SK-N-SH treated with all-trans-retinoic acid at 6 μM for 48 hours (cell line): Measurements from ENCODE around the gene SLC35F5.

Experiments used
- ATAC-seq: fragments of 200-7000 bp; cut with Tn5 transposase; 3 replicates; pipeline ENCODE4 v1.9.1; 2020; ENCODE audit warnings: mild to moderate bottlenecking, moderate library complexity
- ARNTL ChIP-seq: fragments of 450-650 bp; formaldehyde crosslinking; IDR thresholded peaks from 2 replicates; pipeline ENCODE4 v1.5.0; 2020; ENCODE audit warnings: low read depth, mild to moderate bottlenecking, moderate library complexity, borderline replicate concordance
- BACH2 ChIP-seq: fragments of 250-450 bp; sonication (Bioruptor Pico); IDR thresholded peaks from 2 replicates; pipeline ENCODE4 v1.9.0; 2021; ENCODE audit warnings: mild to moderate bottlenecking, borderline replicate concordance
- CREB5 ChIP-seq: fragments of 250-450 bp; sonication (Bioruptor Pico); IDR thresholded peaks from 2 replicates; pipeline ENCODE4 v1.5.1; 2020; ENCODE audit warnings: low read depth, mild to moderate bottlenecking, moderate library complexity
- CSDC2 ChIP-seq: fragments of 250-450 bp; sonication (Bioruptor Pico); IDR thresholded peaks from 2 replicates; pipeline ENCODE4 v1.5.0; 2020; ENCODE audit warnings: mild to moderate bottlenecking, moderate library complexity
- ESRRG ChIP-seq: fragments of 250-450 bp; sonication (Bioruptor Pico); IDR thresholded peaks from 2 replicates; pipeline ENCODE4 v1.6.1; 2021; ENCODE audit warnings: mild to moderate bottlenecking
- GLIS3 ChIP-seq: fragments of 250-450 bp; sonication (Bioruptor Pico); IDR thresholded peaks from 2 replicates; pipeline ENCODE4 v1.5.0; 2020; ENCODE audit warnings: mild to moderate bottlenecking, moderate library complexity
- ISL1 ChIP-seq: fragments of 250-450 bp; sonication (Bioruptor Pico); IDR thresholded peaks from 2 replicates; pipeline ENCODE4 v2.1.2; 2022; ENCODE audit warnings: mild to moderate bottlenecking, moderate library complexity
- OSR1 ChIP-seq: fragments of 250-450 bp; sonication (Bioruptor Pico); IDR thresholded peaks from 2 replicates; pipeline ENCODE4 v1.8.0; 2022; ENCODE audit warnings: moderate library complexity, mild to moderate bottlenecking, inconsistent platforms
- POU6F1 ChIP-seq: fragments of 250-450 bp; sonication (Bioruptor Pico); IDR thresholded peaks from 2 replicates; pipeline ENCODE4 v1.8.0; 2021; ENCODE audit warnings: low read depth, mild to moderate bottlenecking, moderate library complexity, borderline replicate concordance
- PPARA ChIP-seq: fragments of 250-450 bp; sonication (Bioruptor Pico); IDR thresholded peaks from 2 replicates; pipeline ENCODE4 v1.5.0; 2020; ENCODE audit warnings: mild to moderate bottlenecking, borderline replicate concordance
- SNAI2 ChIP-seq: fragments of 250-450 bp; sonication (Bioruptor Pico); IDR thresholded peaks from 2 replicates; pipeline ENCODE4 v1.5.0; 2020; ENCODE audit warnings: mild to moderate bottlenecking, moderate library complexity
- TCF4 ChIP-seq: fragments of 250-450 bp; sonication (Bioruptor Pico); IDR thresholded peaks from 2 replicates; pipeline ENCODE4 v1.8.0; 2021; ENCODE audit warnings: mild to moderate bottlenecking, moderate library complexity, borderline replicate concordance
- TOX ChIP-seq: fragments of 250-450 bp; sonication (Bioruptor Pico); IDR thresholded peaks from 2 replicates; pipeline ENCODE4 v1.8.0; 2021; ENCODE audit warnings: mild to moderate bottlenecking, moderate library complexity, borderline replicate concordance
- ZC3H10 ChIP-seq: fragments of 250-450 bp; sonication (Bioruptor Pico); IDR thresholded peaks from 2 replicates; pipeline ENCODE4 v1.5.1; 2021; ENCODE audit warnings: mild to moderate bottlenecking, moderate library complexity
- ZFP3 ChIP-seq: fragments of 250-450 bp; sonication (Bioruptor Pico); IDR thresholded peaks from 2 replicates; pipeline ENCODE4 v1.5.0; 2020; ENCODE audit warnings: mild to moderate bottlenecking, moderate library complexity
- ZFP30 ChIP-seq: fragments of 450-650 bp; formaldehyde crosslinking; IDR thresholded peaks from 2 replicates; pipeline ENCODE4 v1.5.0; 2022; ENCODE audit warnings: mild to moderate bottlenecking, moderate library complexity
- ZNF565 ChIP-seq: fragments of 450-650 bp; formaldehyde crosslinking; conservative IDR thresholded peaks from 2 replicates; pipeline ENCODE4 v1.5.0; 2020; ENCODE audit warnings: low read depth, mild to moderate bottlenecking, moderate library complexity
- ZNF70 ChIP-seq: fragments of 450-650 bp; formaldehyde crosslinking; IDR thresholded peaks from 2 replicates; pipeline ENCODE4 v1.5.0; 2020; ENCODE audit warnings: mild to moderate bottlenecking, moderate library complexity
- ZNF8 ChIP-seq: fragments of 450-650 bp; formaldehyde crosslinking; IDR thresholded peaks from 2 replicates; pipeline ENCODE4 v1.5.0; 2020; ENCODE audit warnings: mild to moderate bottlenecking, moderate library complexity
- TF ChIP-seq, protein P1 (sequence below): fragments of 250-450 bp; sonication (Bioruptor Pico); IDR thresholded peaks from 2 replicates; pipeline ENCODE4 v1.5.1; 2021; ENCODE audit warnings: mild to moderate bottlenecking, moderate library complexity
- TF ChIP-seq, protein P2 (sequence below): fragments of 250-450 bp; sonication (Bioruptor Pico); IDR thresholded peaks from 2 replicates; pipeline ENCODE4 v1.5.0; 2020; ENCODE audit warnings: mild to moderate bottlenecking, moderate library complexity
- TF ChIP-seq, protein P3 (sequence below): fragments of 250-450 bp; sonication (Bioruptor Pico); IDR thresholded peaks from 2 replicates; pipeline ENCODE4 v1.8.0; 2020; ENCODE audit warnings: mild to moderate bottlenecking, moderate library complexity, borderline replicate concordance

Gene SLC35F5

GRCh38 chr2:113724010-113724409, 32.4 kb downstream of the SLC35F5 start:
- ATAC-seq, result no peak
- TF ChIP-seq OSR1 (CRISPR knock-in tag) (no peak), CSDC2 (CRISPR knock-in tag) (no peak), ZFP3 (CRISPR knock-in tag) (no peak), TCF4 (CRISPR knock-in tag) (no peak), ARNTL (CRISPR knock-in tag) (no peak), ZNF8 (CRISPR knock-in tag) (no peak)
- TF ChIP-seq, protein P1, sequence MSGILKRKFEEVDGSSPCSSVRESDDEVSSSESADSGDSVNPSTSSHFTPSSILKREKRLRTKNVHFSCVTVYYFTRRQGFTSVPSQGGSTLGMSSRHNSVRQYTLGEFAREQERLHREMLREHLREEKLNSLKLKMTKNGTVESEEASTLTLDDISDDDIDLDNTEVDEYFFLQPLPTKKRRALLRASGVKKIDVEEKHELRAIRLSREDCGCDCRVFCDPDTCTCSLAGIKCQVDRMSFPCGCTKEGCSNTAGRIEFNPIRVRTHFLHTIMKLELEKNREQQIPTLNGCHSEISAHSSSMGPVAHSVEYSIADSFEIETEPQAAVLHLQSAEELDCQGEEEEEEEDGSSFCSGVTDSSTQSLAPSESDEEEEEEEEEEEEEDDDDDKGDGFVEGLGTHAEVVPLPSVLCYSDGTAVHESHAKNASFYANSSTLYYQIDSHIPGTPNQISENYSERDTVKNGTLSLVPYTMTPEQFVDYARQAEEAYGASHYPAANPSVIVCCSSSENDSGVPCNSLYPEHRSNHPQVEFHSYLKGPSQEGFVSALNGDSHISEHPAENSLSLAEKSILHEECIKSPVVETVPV (CRISPR knock-in tag), result no peak

DNA sequence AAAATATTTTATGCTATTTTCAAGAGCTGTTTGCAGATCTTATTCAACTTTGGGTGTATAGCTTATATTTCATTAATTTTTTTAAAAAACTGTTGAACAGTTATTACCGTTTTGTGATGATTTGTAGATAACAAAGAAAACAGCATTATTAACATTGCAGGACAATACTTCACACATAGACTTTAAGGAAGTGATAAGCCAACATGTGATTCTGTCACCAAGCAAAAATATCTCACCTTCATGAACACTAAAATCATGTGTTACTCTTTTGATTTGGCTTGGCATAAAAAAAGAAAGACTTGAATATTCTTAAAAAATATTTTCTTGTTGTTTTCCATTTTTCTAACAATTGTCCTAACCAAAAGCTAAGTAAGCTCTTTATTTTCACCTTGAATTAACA, 33.0 kb downstream of the SLC35F5 start:
- TF ChIP-seq PPARA (CRISPR knock-in tag) (no peak), GLIS3 (CRISPR knock-in tag) (no peak), CREB5 (CRISPR knock-in tag) (no peak), OSR1 (CRISPR knock-in tag) (no peak), ZNF70 (no peak), ZNF565 (CRISPR knock-in tag) (no peak), ISL1 (CRISPR knock-in tag) (no peak), ESRRG (CRISPR knock-in tag) (no peak), BACH2 (CRISPR knock-in tag) (no peak), SNAI2 (CRISPR knock-in tag) (no peak), TCF4 (CRISPR knock-in tag) (no peak), CSDC2 (CRISPR knock-in tag) (no peak), ZC3H10 (CRISPR knock-in tag) (no peak), TOX (CRISPR knock-in tag) (no peak), POU6F1 (CRISPR knock-in tag) (no peak)
- TF ChIP-seq, protein P2, sequence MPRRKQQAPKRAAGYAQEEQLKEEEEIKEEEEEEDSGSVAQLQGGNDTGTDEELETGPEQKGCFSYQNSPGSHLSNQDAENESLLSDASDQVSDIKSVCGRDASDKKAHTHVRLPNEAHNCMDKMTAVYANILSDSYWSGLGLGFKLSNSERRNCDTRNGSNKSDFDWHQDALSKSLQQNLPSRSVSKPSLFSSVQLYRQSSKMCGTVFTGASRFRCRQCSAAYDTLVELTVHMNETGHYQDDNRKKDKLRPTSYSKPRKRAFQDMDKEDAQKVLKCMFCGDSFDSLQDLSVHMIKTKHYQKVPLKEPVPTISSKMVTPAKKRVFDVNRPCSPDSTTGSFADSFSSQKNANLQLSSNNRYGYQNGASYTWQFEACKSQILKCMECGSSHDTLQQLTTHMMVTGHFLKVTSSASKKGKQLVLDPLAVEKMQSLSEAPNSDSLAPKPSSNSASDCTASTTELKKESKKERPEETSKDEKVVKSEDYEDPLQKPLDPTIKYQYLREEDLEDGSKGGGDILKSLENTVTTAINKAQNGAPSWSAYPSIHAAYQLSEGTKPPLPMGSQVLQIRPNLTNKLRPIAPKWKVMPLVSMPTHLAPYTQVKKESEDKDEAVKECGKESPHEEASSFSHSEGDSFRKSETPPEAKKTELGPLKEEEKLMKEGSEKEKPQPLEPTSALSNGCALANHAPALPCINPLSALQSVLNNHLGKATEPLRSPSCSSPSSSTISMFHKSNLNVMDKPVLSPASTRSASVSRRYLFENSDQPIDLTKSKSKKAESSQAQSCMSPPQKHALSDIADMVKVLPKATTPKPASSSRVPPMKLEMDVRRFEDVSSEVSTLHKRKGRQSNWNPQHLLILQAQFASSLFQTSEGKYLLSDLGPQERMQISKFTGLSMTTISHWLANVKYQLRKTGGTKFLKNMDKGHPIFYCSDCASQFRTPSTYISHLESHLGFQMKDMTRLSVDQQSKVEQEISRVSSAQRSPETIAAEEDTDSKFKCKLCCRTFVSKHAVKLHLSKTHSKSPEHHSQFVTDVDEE (CRISPR knock-in tag), result no peak
- TF ChIP-seq, protein P3, sequence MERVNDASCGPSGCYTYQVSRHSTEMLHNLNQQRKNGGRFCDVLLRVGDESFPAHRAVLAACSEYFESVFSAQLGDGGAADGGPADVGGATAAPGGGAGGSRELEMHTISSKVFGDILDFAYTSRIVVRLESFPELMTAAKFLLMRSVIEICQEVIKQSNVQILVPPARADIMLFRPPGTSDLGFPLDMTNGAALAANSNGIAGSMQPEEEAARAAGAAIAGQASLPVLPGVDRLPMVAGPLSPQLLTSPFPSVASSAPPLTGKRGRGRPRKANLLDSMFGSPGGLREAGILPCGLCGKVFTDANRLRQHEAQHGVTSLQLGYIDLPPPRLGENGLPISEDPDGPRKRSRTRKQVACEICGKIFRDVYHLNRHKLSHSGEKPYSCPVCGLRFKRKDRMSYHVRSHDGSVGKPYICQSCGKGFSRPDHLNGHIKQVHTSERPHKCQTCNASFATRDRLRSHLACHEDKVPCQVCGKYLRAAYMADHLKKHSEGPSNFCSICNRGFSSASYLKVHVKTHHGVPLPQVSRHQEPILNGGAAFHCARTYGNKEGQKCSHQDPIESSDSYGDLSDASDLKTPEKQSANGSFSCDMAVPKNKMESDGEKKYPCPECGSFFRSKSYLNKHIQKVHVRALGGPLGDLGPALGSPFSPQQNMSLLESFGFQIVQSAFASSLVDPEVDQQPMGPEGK, result no peak
- TF ChIP-seq, all 23 proteins: peak for 0
- ATAC-seq, result no peak

GRCh38 chr2:113720167-113720566, 36.3 kb downstream of the SLC35F5 start:
- no peak for TF ChIP-seq ZFP3 (CRISPR knock-in tag)
- no peak for TF ChIP-seq ZFP30
- no peak for TF ChIP-seq ISL1 (CRISPR knock-in tag)
- TF ChIP-seq BACH2 (CRISPR knock-in tag), result no peak
- TF ChIP-seq ZNF70, result no peak
- TF ChIP-seq, protein P1 (CRISPR knock-in tag), result no peak
- no peak for TF ChIP-seq ZC3H10 (CRISPR knock-in tag)
- TF ChIP-seq GLIS3 (CRISPR knock-in tag), result no peak
- no peak for TF ChIP-seq SNAI2 (CRISPR knock-in tag)
- TF ChIP-seq ESRRG (CRISPR knock-in tag), result no peak
- no peak for TF ChIP-seq PPARA (CRISPR knock-in tag)
- TF ChIP-seq, protein P3, result no peak
- TF ChIP-seq ZNF8 (CRISPR knock-in tag), result no peak
- TF ChIP-seq, all 23 proteins: peak for 0
- peak; percentile 65; the same call in 2 of the 3 replicates for ATAC-seq
